ENCODE results near the gene PFDN1.

DNA sequence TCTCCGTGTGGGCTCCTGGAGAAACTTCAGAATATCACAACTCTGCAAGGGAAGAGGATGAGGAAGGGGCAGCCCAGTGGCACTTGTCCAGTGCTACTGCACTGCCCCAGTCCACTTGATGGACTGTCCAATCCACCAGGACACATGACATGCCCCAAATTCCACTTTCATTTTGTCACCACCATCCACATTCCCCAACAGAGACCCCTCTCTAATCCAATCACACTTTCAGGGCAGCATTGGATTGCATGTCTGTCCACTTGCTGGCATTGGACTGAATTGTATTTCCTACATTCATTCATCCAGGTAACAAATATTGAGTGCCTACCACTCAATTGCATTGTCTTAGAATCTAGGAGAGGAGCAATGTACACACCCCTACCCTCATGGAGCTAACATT, 28.7 kb upstream of the PFDN1 start:
- TF ChIP-seq EP300 (IDR thresholded peaks at IDR 0.05) (no peak), POLR2AphosphoS5 (IDR thresholded peaks at IDR 0.05) (no peak), POLR2A (IDR thresholded peaks at IDR 0.05) (no peak)
- TF ChIP-seq, protein P1, sequence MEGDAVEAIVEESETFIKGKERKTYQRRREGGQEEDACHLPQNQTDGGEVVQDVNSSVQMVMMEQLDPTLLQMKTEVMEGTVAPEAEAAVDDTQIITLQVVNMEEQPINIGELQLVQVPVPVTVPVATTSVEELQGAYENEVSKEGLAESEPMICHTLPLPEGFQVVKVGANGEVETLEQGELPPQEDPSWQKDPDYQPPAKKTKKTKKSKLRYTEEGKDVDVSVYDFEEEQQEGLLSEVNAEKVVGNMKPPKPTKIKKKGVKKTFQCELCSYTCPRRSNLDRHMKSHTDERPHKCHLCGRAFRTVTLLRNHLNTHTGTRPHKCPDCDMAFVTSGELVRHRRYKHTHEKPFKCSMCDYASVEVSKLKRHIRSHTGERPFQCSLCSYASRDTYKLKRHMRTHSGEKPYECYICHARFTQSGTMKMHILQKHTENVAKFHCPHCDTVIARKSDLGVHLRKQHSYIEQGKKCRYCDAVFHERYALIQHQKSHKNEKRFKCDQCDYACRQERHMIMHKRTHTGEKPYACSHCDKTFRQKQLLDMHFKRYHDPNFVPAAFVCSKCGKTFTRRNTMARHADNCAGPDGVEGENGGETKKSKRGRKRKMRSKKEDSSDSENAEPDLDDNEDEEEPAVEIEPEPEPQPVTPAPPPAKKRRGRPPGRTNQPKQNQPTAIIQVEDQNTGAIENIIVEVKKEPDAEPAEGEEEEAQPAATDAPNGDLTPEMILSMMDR (IDR thresholded peaks at IDR 0.05): no peak

Data from suprapubic skin (tissue), 4 donors.